HFF-Myc (cell line): ENCODE data around the gene ANKLE2.
"Not testable (repeated sequence)": the region's sequence is repeated elsewhere in the genome, so short reads cannot be mapped to it uniquely, and the experiment has no call there.

Source experiments
- DNase-seq: peaks from one replicate; pipeline ENCODE4 v3.0.0-alpha.2; 2011; ENCODE audit warnings: low read depth; ENCODE audit errors: extremely low read depth
- H3K4me3 ChIP-seq: replicated peaks from 2 replicates; pipeline ENCODE4 v1.5.1; 2011; ENCODE audit warnings: low read depth, mild to moderate bottlenecking, control low read depth, low read length
- CTCF ChIP-seq: IDR thresholded peaks from 2 replicates; pipeline ENCODE4 v1.5.1; 2012; ENCODE audit warnings: mild to moderate bottlenecking, low read depth, low read length, control low read depth; ENCODE audit errors: missing control alignments

The ANKLE2 gene

GRCh38 chr12:132803125-132803524, 41.5 kb upstream of the ANKLE2 start:
- no peak overlapping the region for H3K4me3 ChIP-seq
- DNase-seq, result no peak
- no peak for TF ChIP-seq CTCF

GRCh38 chr12:132801741-132802140, 40.1 kb upstream of the ANKLE2 start:
- H3K4me3 ChIP-seq, result no peak overlapping the region
- no peak for DNase-seq
- TF ChIP-seq CTCF, result no peak

GRCh38 chr12:132798836-132799235, 37.2 kb upstream of the ANKLE2 start:
- no peak for TF ChIP-seq CTCF
- DNase-seq, result no peak
- no peak overlapping the region for H3K4me3 ChIP-seq

- DNase-seq, result no peak
- no peak for TF ChIP-seq CTCF
- no peak overlapping the region for H3K4me3 ChIP-seq
These were observed 36.4 kb upstream of the ANKLE2 start for GRCh38 chr12:132797820-132798570.

- DNase-seq, result no peak
- TF ChIP-seq CTCF, result no peak
- no peak overlapping the region for H3K4me3 ChIP-seq
These were observed 34.2 kb upstream of the ANKLE2 start for GRCh38 chr12:132795847-132796246.

- not testable (repeated sequence) for DNase-seq, H3K4me3 ChIP-seq
These were observed 30.3 kb upstream of the ANKLE2 start for GRCh38 chr12:132791940-132792339.

GRCh38 chr12:132789099-132789471, 27.5 kb upstream of the ANKLE2 start:
- no peak for TF ChIP-seq CTCF
- no peak for DNase-seq
- H3K4me3 ChIP-seq, result no peak overlapping the region
